Neural progenitor cell (in vitro differentiated cells): Measurements from ENCODE around the gene CXCR2. TPM values are rescaled to one million over a fixed set of nuclear protein-coding genes. Genes with fewer than 3 reads are reported as not detected.
"Not testable (repeated sequence)": the region's sequence is repeated elsewhere in the genome, so short reads cannot be mapped to it uniquely, and the experiment has no call there.

Experiments used
- DNase-seq: peaks from one replicate; pipeline ENCODE4 v3.0.0-alpha.2; 2016; ENCODE audit warnings: low spot score
- H2AFZ ChIP-seq: fragments of 200-600 bp; sonication (generic); replicated peaks from 2 replicates; pipeline ENCODE4 v1.6.1; 2016; ENCODE audit warnings: antibody characterized with exemption
- H3F3A ChIP-seq: fragments of 200-600 bp; sonication (generic); 2 replicates; pipeline ENCODE4 v1.6.1; 2016; ENCODE audit warnings: antibody characterized with exemption, low read depth
- H3K27ac ChIP-seq: fragments of 200-600 bp; sonication (generic); 2 replicates; pipeline ENCODE4 v1.5.1; 2016; ENCODE audit warnings: mild to moderate bottlenecking
- H3K27me3 ChIP-seq: fragments of 200-600 bp; sonication (generic); 2 replicates; pipeline ENCODE4 v1.6.1; 2016; ENCODE audit warnings: mild to moderate bottlenecking, moderate library complexity
- H3K36me3 ChIP-seq: fragments of 200-600 bp; sonication (generic); 2 replicates; pipeline ENCODE4 v1.5.1; 2016
- H3K4me1 ChIP-seq: fragments of 200-600 bp; sonication (generic); 2 replicates; pipeline ENCODE4 v1.6.1; 2016; ENCODE audit warnings: mixed run types
- H3K4me2 ChIP-seq: fragments of 200-600 bp; sonication (generic); 2 replicates; pipeline ENCODE4 v1.6.1; 2016
- H3K4me3 ChIP-seq: fragments of 200-600 bp; sonication (generic); 2 replicates; pipeline ENCODE4 v1.5.1; 2016
- H3K79me2 ChIP-seq: fragments of 200-600 bp; sonication (generic); 2 replicates; pipeline ENCODE4 v1.6.1; 2016; ENCODE audit warnings: low read depth
- H3K9ac ChIP-seq: fragments of 200-600 bp; sonication (generic); 2 replicates; pipeline ENCODE4 v1.6.1; 2016
- H3K9me3 ChIP-seq: fragments of 200-600 bp; sonication (generic); 2 replicates; pipeline ENCODE4 v1.5.1; 2016; ENCODE audit warnings: low read depth
- H4K20me1 ChIP-seq: fragments of 200-600 bp; sonication (generic); 2 replicates; pipeline ENCODE4 v1.6.1; 2016; ENCODE audit warnings: low read depth
- H3K27ac Mint-ChIP-seq: 3 replicates; pipeline ENCODE4 v1.8.0; 2021; ENCODE audit warnings: mixed read lengths
- H3K27me3 Mint-ChIP-seq: 2 replicates; pipeline ENCODE4 v1.8.0; 2022; ENCODE audit warnings: low read depth, mild to moderate bottlenecking, inconsistent platforms, moderate library complexity, mixed read lengths; ENCODE audit not compliant: insufficient read depth
- H3K36me3 Mint-ChIP-seq: 3 replicates; pipeline ENCODE4 v1.8.0; 2021; ENCODE audit warnings: mixed read lengths
- H3K4me1 Mint-ChIP-seq: 3 replicates; pipeline ENCODE4 v1.8.0; 2021; ENCODE audit warnings: mixed read lengths
- H3K4me3 Mint-ChIP-seq: 3 replicates; pipeline ENCODE4 v1.8.0; 2021; ENCODE audit warnings: mild to moderate bottlenecking, moderate library complexity, mixed read lengths
- H3K9me3 Mint-ChIP-seq: 3 replicates; pipeline ENCODE4 v1.8.0; 2020; ENCODE audit warnings: mixed read lengths
- EZH2 ChIP-seq: fragments of 200-600 bp; sonication (generic); IDR thresholded peaks from 2 replicates; pipeline ENCODE4 v1.6.1; 2017; ENCODE audit warnings: antibody characterized with exemption, mild to moderate bottlenecking, moderate library complexity
- EZH2phosphoT487 ChIP-seq: fragments of 200-600 bp; sonication (generic); IDR thresholded peaks from 2 replicates; pipeline ENCODE4 v1.6.1; 2017; ENCODE audit warnings: antibody characterized with exemption
- total RNA-seq: library from RNA; depleted of rRNA; stranded (reverse); fragments of >200 nt; gene quantifications from 2 replicates; pipeline ENCODE4 v1.2.3, GENCODE V29; 2015; ENCODE audit warnings: low replicate concordance
- TF ChIP-seq, protein P1 (sequence below): fragments of 200-600 bp; sonication (generic); IDR thresholded peaks from 2 replicates; pipeline ENCODE4 v1.5.1; 2017; ENCODE audit warnings: antibody characterized with exemption, mild to moderate bottlenecking

Gene CXCR2
- total RNA-seq, 1 donor from 2014 or later = not detected

DNA sequence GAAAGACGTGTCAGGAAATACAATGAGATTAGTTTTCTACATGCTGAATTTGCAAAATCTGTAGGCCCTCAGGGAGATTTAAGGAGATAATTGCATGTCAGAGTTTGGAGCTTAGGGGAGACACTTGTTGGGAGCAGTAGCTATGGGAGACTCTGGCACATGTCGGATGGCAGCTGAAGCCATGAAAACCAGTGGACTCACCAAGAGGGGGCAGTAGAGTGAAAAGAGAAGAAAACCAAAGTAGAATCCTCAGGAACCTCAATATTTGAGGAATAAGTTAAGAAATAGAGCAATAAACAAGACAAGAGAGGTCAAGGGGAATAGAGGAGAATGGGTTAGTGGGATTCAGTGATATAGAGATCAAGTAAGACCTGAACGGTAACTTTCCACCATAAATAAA is 31.9 kb upstream of the CXCR2 start:
- no peaks in the 10 kb centered on the region for H3K79me2 ChIP-seq
- H3K9ac ChIP-seq = no peak overlapping the region
- no peaks in the 10 kb centered on the region for H3K4me1 ChIP-seq
- Mint-ChIP-seq H3K36me3 (no peaks in the 10 kb centered on the region), H3K9me3 (no peaks in the 10 kb centered on the region), H3K4me3 (no peak overlapping the region), H3K4me1 (no peaks in the 10 kb centered on the region), H3K27me3 (peaks cover 10% of the 10 kb centered on the region), H3K27ac (no peak overlapping the region)
- H3K9me3 ChIP-seq = no peaks in the 10 kb centered on the region
- DNase-seq = no peak
- H3K27me3 ChIP-seq = peaks cover 10% of the 10 kb centered on the region
- TF ChIP-seq, protein P1, sequence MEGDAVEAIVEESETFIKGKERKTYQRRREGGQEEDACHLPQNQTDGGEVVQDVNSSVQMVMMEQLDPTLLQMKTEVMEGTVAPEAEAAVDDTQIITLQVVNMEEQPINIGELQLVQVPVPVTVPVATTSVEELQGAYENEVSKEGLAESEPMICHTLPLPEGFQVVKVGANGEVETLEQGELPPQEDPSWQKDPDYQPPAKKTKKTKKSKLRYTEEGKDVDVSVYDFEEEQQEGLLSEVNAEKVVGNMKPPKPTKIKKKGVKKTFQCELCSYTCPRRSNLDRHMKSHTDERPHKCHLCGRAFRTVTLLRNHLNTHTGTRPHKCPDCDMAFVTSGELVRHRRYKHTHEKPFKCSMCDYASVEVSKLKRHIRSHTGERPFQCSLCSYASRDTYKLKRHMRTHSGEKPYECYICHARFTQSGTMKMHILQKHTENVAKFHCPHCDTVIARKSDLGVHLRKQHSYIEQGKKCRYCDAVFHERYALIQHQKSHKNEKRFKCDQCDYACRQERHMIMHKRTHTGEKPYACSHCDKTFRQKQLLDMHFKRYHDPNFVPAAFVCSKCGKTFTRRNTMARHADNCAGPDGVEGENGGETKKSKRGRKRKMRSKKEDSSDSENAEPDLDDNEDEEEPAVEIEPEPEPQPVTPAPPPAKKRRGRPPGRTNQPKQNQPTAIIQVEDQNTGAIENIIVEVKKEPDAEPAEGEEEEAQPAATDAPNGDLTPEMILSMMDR = peak; percentile 33
- TF ChIP-seq EZH2 = no peak
- H3K36me3 ChIP-seq = no peaks in the 10 kb centered on the region
- no peaks in the 10 kb centered on the region for H3F3A ChIP-seq
- no peak overlapping the region for H2AFZ ChIP-seq
- H3K27ac ChIP-seq = no peak overlapping the region
- no peaks in the 10 kb centered on the region for H4K20me1 ChIP-seq
- no peak overlapping the region for H3K4me2 ChIP-seq
- H3K4me3 ChIP-seq = no peak overlapping the region

DNA sequence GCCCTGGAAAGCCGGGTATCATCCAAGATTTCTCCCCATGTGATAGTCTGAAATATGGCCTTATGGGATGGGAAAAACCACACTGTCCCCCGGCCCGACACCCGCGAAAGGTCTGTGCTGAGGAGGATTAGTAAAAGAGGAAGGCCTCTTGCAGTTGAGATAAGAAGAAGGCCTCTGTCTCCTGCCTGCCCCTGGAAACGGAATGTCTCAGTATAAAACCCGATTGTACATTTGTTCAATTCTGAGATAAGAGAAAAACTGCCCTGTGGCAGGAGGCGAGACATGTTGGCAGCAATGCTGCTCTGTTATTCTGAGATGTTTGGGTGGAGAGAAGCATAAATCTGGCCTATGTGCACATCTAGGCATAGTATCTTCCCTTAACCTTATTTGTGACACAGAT is 30.0 kb upstream of the CXCR2 start:
- no peaks in the 10 kb centered on the region for H3K79me2 ChIP-seq
- no peak for DNase-seq
- Mint-ChIP-seq H3K9me3 (no peaks in the 10 kb centered on the region), H3K27ac (no peak overlapping the region), H3K36me3 (no peaks in the 10 kb centered on the region), H3K4me3 (no peak overlapping the region), H3K27me3 (peaks cover 8% of the 10 kb centered on the region), H3K4me1 (no peaks in the 10 kb centered on the region)
- H3K27me3 ChIP-seq = peaks cover 16% of the 10 kb centered on the region
- no peak overlapping the region for H3K9ac ChIP-seq
- no peak overlapping the region for H2AFZ ChIP-seq
- no peaks in the 10 kb centered on the region for H3K9me3 ChIP-seq
- H3F3A ChIP-seq = no peaks in the 10 kb centered on the region
- no peaks in the 10 kb centered on the region for H3K36me3 ChIP-seq
- no peaks in the 10 kb centered on the region for H4K20me1 ChIP-seq
- TF ChIP-seq EZH2phosphoT487 = no peak
- TF ChIP-seq, protein P1 = no peak
- TF ChIP-seq EZH2 = no peak
- H3K4me1 ChIP-seq = no peaks in the 10 kb centered on the region
- no peak overlapping the region for H3K4me2 ChIP-seq
- no peak overlapping the region for H3K27ac ChIP-seq
- no peak overlapping the region for H3K4me3 ChIP-seq

DNA sequence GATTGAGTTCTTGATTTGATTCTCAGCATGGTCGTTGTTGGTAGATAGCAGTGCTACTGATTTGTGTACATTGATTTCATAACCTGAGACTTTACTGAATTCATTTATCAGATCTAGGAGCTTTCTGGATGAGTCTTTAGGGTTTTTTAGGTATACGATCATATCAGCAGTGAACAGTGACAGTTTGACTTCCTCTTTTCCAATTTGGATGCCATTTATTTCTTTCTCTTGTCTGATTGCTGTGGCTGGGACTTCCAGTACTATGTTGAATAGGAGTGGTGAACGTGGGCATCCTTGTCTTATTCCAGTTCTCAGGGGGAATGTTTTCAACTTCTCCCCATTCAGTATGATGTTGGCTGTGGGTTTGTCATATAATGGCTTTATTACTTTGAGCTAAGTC is 27.9 kb upstream of the CXCR2 start:
- H2AFZ ChIP-seq = no peak overlapping the region
- TF ChIP-seq, protein P1 = no peak
- no peak for TF ChIP-seq EZH2
- no peak for TF ChIP-seq EZH2phosphoT487
- DNase-seq = no peak
- no peak overlapping the region for H3K27ac ChIP-seq
- no peak overlapping the region for H3K4me2 ChIP-seq
- no peak overlapping the region for H3K4me3 ChIP-seq
- H3K4me3 Mint-ChIP-seq = no peak overlapping the region
- H3K4me1 Mint-ChIP-seq = no peaks in the 10 kb centered on the region
- no peaks in the 10 kb centered on the region for H4K20me1 ChIP-seq
- no peaks in the 10 kb centered on the region for H3K79me2 ChIP-seq
- no peaks in the 10 kb centered on the region for H3F3A ChIP-seq
- no peaks in the 10 kb centered on the region for H3K36me3 ChIP-seq
- no peak overlapping the region for H3K27ac Mint-ChIP-seq
- H3K27me3 Mint-ChIP-seq = peaks cover 5% of the 10 kb centered on the region
- H3K4me1 ChIP-seq = no peaks in the 10 kb centered on the region
- no peaks in the 10 kb centered on the region for H3K9me3 Mint-ChIP-seq
- no peaks in the 10 kb centered on the region for H3K36me3 Mint-ChIP-seq
- H3K27me3 ChIP-seq = peaks cover 19% of the 10 kb centered on the region
- H3K9me3 ChIP-seq = no peaks in the 10 kb centered on the region
- H3K9ac ChIP-seq = no peak overlapping the region

DNA sequence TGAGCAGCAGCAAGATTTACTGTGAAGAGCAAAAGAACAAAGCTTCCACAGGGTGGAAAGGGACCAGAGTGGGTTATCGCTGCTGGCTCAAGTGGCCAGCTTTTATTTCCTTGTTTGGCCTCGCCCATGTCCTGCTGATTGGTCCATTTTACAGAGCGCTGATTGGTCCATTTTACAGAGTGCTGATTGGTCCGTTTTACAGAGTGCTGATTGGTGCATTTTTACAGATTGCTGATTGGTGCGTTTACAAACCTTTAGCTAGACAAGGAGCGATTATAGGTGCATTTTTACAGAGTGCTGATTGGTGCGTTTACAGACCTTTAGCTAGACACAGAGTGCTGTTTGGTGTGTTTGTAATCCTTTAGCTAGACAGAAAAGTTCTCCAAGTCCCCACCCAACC is 17.0 kb upstream of the CXCR2 start:
- not testable (repeated sequence) for H3K27ac ChIP-seq, H3K4me1 ChIP-seq, DNase-seq, H3K4me2 ChIP-seq, H3K27ac Mint-ChIP-seq, H3K27me3 ChIP-seq, H3K36me3 ChIP-seq, H3K4me3 ChIP-seq, H3F3A ChIP-seq, H3K4me3 Mint-ChIP-seq, H3K79me2 ChIP-seq, H3K4me1 Mint-ChIP-seq, H4K20me1 ChIP-seq, H3K36me3 Mint-ChIP-seq, H3K9ac ChIP-seq, H3K9me3 ChIP-seq, H3K27me3 Mint-ChIP-seq, H2AFZ ChIP-seq
- peaks cover 23% of the 10 kb centered on the region for H3K9me3 Mint-ChIP-seq

DNA sequence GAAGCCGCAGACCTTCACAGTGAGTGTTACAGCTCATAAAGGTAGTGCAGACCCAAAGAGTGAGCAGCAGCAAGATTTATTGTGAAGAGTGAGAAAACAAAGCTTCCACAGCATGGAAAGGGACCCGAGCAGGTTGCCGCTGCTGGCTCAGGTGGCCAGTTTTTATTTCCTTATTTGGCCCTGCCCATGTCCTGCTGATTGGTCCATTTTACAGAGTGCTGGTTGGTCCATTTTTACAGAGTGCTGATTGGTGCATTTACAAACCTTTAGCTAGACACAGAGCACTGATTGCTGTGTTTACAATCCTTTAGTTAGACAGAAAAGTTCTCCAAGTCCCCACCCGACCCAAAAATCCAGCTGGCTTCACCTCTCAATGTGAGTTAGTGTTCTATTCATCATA is 4.0 kb upstream of the CXCR2 start:
- Histone ChIP-seq H3K9me3 (peaks cover 12% of the 10 kb centered on the region), H3K4me1 (peaks cover 15% of the 10 kb centered on the region)
- not testable (repeated sequence) for H3F3A ChIP-seq, H3K27ac Mint-ChIP-seq, H3K36me3 Mint-ChIP-seq, H3K4me2 ChIP-seq, DNase-seq, H3K4me3 ChIP-seq, H3K79me2 ChIP-seq, H3K36me3 ChIP-seq, H3K27me3 Mint-ChIP-seq, H3K27ac ChIP-seq, H2AFZ ChIP-seq, H3K9ac ChIP-seq, H3K4me3 Mint-ChIP-seq, H4K20me1 ChIP-seq, H3K27me3 ChIP-seq, H3K4me1 Mint-ChIP-seq
- peaks cover 20% of the 10 kb centered on the region for H3K9me3 Mint-ChIP-seq

DNA sequence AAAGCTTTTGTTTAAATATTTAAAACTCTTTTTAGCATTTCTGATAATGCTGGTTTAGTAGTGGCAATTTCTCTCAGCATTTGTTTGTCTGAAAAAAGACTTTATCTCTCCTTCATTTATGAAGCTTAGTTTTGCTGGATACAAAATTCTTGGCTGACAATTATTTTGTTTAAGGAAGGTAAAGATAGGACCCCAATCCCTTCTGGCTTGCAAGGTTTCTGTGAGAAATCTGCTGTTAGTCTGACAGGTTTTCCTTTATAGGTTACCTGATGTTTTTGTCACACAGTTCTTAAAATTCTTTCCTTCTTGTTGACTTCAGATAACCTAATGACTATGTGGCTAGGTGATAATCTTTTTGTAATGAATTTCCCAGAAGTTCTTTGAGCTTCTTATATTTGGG is 3.5 kb upstream of the CXCR2 start:
- peaks cover 20% of the 10 kb centered on the region for H3K4me1 ChIP-seq
- H3K27me3 Mint-ChIP-seq, H3K4me3 Mint-ChIP-seq, H3K9ac ChIP-seq, H3K27ac ChIP-seq, H2AFZ ChIP-seq, H3K4me3 ChIP-seq, H3K36me3 ChIP-seq, H3K79me2 ChIP-seq, H3F3A ChIP-seq, H3K4me1 Mint-ChIP-seq, DNase-seq, H4K20me1 ChIP-seq, H3K36me3 Mint-ChIP-seq, H3K27ac Mint-ChIP-seq, H3K4me2 ChIP-seq, H3K27me3 ChIP-seq: not testable (repeated sequence)
- H3K9me3 Mint-ChIP-seq = peaks cover 18% of the 10 kb centered on the region
- H3K9me3 ChIP-seq = peaks cover 12% of the 10 kb centered on the region
